Globus pallidus (tissue), 1 donor: ENCODE results near the gene HEYL.

Experiments used
- DNase-seq: peaks from one replicate; pipeline ENCODE4 v3.0.0-alpha.2; 2015; ENCODE audit warnings: low spot score

The HEYL gene

DNA sequence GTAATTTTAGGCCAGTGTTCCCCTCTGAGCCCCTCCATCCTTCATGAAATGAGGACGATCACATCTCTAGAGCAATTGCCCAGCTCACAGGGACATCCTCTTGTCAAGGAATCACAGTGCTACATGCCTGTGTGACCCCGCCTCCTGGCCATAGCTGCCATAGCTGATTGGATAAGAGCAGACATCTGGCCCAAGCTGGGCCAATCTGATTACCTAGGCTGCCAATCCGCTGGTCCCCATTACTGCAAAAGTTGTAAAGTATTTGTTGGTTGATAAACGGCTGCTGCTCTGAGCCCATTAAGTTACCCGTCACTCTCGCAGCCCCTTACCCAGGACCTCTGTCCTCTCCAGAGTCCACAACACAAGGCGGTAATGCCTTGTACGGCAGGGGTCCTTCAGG, 24.1 kb upstream of the HEYL start:
- no peak for DNase-seq

DNA sequence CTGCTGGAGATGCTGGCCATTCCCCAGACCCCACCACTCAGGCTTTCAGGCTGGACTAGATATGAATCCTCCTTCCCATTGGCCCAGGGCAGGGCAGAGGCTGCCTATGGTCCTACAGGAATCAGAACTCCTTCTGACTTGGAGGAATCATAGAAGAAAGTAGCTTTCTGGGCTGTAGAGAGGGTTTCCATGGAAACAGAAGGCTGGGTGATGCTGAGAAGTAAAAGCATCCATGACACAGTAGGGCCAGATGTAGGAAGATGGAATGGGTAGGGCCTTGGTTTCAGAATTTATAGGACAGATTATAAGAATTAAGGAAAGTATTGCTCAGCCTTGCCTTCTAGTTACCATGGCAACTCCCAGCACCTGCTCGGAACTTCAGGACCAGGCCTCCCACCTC, 23.4 kb upstream of the HEYL start:
- no peak for DNase-seq

DNA sequence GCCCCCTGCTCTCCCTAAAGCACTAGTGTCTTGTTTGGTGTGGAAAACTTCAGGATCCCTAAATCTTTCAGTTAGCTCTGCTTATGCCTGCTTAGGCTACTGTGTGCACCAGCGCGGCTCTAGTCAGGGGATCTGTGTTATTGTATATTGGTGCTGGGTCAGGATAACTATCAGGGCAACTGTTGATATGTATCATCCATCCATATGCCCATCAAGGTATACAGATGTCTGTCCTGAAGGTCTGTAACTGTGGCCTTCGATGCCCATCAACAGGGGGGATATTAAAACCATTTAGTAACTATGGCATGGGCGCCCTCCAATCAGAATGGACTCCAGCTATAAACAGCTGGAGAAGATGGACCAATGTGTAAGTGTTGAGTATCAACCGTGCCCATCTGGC, 20.1 kb upstream of the HEYL start:
- DNase-seq, result no peak

DNA sequence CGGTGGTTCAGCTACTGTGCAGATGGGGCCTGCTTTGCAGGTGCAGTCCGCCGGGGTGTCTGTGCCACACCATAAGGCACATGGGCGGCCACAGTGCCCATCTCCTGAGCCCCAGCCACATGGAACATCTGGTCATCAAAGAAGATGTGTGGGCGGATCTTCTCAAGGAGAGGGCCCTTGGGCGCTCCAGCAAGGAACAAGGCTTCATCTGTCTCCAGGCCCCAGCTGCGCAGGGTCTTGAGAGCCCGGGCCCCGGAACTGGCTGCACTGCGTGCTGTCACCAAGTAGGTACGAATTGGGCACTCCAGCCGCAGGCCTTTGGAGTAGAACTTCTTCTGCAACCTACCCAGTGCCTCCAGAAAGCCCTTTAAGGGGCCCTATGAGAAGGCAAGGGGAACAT, 19.7 kb upstream of the HEYL start:
- DNase-seq, result no peak

DNA sequence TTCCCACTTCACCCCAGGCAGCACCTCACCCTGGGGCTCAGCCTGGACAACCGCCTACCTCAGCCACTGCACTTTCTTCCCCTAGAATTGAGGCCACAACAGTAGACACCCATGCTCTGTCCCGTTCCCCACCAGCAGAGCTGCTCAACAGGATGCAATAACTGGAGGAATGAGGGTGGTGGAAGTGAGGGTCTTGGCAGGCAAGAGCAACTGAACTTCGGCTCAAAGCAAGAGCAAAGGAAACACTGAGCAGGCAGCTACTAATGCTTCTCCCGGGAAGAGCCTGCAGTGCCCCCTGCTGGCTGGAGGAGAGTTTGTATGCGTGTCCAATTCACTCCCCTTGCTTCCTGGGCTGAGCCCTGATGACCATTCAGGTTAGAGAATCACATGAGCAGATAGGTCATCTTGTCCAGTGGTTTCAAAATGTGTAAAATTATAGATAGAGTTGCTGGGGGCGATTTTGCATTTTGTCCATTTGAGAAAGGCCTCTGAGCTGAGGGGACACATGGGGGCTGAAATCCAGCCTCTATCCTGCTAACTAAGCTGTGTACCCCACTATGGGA, 18.6 kb upstream of the HEYL start:
- DNase-seq, result peak; percentile 49

DNA sequence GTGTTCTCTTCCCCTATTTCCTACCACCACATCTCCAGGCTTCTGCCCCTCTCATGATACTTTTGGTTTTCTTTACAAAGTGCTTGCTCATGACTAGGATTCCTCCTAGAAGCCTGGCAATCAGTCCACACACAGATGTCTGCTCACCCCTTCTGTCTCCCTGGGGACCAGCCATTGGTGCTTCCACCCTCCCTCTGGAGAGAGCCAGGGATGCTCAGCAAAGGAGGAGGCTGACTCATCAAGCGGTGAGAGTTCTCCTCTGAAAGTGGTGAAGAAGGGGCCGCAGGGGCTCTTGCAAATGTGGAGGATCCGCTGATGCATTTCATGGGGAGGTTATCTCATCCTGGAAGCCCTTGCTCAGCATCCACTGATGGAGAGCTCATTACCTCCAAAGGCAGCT, 18.0 kb upstream of the HEYL start:
- no peak for DNase-seq

DNA sequence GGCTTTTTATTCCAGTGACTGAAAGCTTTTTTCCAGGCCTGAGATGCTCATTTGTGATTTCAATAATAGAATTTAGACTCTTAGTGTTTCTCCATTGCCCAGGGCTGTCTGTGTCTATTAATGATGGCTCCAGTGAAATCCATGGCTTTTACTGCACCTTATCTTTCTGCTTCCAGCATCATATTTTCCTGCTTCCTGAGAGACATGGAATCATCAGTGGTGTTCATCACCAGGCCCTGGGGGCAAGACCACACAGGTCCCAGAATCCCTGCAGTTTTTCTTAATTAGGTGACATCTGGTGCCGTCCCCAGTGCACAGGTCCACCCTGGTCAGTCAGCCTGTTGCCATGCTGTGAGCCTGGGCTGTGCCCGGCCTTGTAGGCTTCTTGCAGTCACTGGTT, 16.9 kb upstream of the HEYL start:
- no peak for DNase-seq

DNA sequence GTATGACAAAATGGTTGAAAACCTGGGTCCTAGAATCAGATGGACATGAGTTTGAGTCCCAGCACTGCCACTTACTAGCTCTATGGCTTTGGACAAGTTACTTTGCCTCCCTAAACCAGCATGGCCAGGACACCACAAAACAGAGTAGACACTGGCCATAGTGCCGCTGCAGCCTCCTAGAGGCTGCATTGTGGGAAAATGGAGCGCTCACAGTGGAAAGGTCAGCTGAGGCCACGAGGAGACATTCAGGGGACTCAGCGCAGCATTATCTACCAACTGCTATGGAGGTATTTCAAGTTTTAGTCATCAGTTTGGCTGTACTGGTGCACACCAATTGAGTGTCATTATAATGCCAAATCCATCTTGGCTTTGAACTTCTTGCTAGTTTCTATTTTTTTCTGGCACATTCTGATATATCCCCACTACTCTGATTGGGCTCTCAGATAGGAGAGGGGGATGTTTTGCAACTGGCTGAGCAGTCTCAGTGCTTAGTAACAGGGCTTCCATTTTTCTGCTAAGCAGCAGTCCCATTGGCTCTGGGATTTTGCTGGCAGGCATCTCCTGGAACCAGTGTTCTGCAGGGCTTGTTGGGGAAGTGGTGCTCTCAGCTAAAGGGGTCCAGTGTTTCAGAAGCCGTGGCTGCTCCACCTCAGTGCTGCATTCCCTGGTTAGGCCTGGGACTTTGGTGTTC, 16.3 kb upstream of the HEYL start:
- no peak for DNase-seq

DNA sequence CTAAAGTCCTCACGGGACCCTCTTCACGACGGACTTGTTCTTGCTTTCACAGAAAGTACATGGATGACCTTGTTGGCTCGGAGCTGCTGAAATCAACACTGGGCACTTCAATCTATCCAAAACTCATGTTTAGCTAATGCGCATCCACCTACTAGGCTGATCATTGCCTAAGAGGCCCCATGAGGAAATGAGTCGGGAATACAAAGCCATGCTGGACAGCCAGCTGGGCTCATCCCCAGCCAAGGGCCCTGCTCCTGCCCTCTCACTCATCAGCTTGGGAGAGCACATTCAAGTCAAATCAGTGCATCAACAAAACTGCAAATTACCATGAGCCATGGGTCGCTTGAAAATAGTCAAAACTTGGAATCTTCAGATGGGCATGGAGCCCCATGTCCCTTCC, 14.8 kb upstream of the HEYL start:
- DNase-seq, result no peak

DNA sequence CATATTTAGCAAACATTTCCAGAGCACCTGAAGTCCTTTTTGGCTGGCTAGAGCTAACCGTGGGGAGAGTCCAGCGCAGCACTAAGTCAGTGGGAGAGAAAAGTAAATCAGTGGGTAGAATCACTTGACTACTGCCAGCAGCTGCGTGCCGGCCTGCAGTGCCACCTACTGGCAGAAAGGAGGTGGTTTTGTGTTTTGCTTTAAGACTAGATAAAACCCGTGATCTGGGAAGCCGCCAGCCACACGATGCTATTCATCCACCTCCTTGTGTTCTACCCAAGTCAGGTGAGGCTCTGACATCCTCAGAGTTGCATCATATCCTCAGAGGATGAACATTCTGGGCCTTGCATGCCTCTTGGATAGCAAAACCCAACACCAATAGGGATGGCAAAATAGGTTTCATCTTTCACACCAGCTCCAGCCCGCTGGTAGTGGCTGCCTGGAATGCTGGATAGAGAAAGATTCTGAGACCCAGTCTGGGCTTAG, 14.1 kb upstream of the HEYL start:
- DNase-seq, result peak; percentile 77

DNA sequence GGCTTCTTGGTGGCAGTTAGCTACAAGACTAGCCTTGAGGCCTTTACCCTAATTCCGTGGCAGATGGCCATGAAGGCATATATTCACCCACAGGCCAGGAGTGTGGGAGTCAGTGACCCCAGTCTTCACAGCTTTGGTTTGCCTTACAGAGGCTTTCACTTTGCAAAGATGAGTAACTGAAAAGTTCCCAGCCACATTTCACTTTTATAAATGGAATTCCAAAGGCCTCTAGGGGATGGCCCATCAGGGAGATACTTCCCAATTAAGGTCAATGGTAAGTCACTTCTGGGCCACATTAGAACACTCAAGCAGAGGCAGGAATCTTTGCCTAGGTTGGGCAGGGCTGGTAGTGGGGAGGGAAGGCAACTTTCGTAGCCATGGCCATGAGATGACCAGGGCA, 13.1 kb upstream of the HEYL start:
- no peak for DNase-seq

DNA sequence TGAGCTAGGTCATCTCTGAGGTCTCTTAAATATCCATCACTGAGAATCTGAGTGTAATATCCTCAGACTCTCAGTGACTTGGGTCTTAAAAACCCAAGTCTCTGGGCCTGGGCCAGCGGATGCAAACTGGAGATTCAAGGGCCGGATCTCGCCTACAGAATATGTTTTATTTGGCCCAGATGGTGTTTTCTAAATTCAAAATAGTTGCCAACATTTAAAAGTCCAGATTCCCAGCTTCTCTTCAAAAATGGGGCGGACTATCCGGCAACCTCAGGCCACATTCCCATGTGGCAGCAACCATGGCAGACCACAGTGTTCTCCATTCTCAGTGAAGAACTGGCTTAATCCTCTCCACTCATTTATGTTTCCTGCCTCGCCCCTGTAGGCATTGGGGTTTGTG, 12.7 kb upstream of the HEYL start:
- DNase-seq, result no peak

DNA sequence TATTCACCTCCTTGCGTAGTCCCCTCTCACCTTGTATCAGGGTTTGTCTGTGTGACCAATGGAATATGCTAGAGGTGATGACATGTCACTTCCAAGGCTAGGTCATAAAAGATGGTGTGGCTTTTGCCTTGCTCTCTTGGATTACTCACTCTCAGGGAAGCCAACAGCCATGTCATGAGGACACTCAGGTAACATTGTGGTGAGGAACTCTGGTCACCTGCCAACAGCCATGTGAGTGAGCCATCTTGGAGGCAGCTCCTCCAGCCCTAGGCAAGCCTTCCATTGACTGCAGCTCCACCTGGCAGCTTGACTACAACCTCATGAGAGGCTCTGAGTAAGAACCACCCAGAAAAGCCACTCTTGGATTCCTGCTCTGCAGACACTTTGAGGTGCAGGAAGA, 11.0 kb upstream of the HEYL start:
- no peak for DNase-seq

DNA sequence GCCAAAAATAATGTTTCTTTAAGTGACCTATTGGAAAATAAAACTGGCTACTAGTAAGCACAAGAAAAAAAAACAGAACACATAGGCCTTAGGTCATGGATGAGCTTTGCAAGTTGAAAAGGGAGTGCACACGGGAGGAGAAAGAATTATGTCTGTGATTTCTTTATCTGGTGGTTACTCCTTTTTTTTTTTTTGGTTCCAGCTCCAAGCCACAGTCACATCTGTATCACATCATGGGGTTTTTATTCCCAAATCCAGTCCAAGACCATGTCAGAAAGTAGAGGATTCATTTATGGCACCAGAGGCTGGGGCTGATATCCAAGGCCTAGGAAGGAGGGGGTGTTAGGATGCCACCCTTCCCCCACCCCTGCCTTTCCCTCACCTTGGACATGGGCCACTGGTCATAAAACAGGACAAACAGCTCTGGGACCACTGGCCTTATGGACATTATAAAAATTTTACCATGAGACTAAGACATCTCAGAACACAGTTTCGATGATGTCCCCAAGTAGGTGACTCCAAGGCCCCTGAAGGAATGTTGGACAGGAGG, 10.3 kb upstream of the HEYL start:
- DNase-seq, result no peak

DNA sequence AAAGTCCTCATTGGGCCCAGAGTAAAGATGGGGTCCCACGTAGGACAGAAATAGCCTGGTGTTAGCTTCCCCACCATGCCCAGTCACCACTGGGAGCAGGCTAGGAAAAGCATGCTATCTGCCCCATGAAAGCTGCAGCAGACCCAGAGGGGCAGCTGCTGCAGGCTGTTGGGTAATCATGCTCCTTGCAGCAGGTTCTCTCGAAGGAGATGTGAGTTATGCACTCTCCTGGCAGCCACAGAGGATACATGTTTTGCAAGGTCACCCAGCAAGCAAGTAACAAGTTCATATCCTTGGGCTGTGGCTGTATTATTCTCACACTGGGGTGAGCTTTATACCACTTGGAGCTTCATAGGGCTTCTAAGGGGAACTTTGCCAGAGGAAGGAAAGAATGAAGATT, 9.1 kb upstream of the HEYL start:
- DNase-seq, result no peak

DNA sequence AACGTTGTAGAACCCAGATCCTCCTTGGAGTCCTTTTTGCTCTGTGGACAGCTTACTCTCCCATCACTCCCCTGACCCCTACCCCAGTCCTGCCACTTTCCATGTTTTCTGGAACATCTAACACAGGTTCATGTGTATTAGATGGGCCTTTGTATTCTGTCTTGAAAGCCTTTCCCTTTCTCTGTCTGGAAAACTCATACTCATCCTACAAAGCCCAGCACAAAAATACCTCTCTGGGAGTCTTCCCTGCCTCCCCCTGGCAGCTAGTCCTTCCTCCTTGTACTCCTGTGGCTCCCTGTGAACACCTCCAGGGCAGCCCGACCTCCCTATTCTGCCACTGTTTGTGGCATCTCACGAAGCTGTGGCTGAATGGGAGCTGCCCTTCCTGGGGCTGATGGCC, 7.8 kb upstream of the HEYL start:
- DNase-seq, result no peak

DNA sequence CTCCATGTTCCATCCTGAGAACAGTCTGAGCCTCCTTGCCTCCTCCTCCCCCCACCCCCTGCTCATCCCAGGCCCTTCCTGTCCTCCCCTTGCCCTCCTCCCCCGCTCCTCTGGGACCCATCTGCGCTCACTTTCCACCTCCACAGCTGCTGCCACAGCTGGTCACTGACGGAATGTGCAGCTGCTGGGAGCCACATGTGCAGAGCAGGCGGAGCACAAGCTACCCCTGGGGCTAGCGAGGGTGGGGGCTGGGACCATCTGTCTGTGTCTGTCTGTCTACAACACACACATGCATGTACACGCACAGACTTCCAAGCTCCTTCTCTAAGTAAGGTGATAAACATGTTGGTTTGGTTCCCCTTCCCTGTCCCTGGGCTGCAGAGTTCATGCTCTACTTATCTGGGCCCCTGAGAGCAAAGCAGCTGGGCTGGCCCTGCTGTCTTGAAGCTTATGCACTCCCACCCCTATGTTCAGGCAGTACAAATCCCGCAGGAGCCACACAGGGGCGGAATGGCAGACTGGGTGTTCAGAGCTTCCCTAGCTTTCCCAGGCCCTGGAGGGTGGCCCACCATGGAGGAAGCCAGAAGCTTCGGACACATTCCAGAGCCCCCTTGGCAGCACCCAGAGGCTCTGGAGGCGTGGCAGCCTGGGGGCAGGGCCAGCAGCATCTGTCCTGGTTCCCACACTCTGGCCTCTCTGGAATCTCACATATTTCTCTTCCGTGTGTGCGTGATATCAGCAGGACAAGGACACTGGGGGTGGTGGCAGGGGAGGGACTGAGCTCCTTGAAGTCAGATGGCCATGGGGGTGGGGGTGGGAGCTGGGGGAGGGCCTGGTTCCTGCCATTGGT, 7.0 kb upstream of the HEYL start:
- DNase-seq, result no peak

DNA sequence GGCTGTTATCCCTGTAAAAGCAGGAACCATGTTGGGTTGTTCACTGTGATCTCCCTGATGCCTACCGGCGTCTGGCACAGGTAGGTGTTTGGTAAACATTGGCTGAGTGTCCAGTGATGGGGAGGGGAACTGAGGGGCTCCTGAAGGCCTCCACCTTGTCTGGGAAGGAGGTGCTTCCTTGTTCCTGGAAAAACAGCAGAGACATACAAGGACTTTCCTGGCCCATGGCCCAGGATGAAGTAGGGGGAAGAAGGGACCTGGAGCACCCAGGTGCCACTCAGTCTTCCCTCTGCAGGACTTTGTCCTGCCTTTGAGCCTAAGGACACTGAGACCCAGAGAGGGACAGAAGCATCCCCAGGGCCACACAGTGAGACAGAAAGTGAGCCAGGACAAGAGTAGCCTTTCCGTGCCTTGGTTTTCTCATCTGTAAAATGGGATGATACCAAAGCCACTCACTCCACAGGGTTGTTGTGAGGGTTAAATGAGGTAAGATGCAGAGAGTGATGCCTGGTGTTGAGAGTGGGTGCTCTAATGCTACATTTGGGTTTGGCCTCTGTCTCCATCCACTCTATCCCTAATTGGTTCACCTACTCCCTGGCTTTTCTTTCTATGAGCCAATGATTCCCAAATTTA, 6.1 kb upstream of the HEYL start:
- DNase-seq, result no peak

DNA sequence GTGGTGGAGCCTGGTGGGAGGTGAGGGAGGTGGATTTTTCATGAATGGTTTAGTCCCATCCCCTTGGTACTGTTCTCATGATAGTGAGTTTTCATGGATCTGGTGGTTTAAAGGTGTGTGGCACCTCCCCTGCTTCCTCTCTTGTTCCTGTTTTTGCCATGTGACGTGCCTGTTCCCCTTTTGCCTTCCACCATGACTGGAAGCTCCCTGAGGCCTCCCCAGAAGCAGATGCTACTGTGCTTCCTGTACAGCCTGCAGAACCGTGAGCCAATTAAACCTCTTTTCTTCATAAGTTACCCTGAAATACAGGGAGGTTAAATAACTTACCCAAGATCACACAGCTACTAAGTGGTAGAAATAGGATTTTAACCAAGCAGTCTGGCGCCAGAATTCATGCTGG, 4.3 kb upstream of the HEYL start:
- DNase-seq, result no peak

DNA sequence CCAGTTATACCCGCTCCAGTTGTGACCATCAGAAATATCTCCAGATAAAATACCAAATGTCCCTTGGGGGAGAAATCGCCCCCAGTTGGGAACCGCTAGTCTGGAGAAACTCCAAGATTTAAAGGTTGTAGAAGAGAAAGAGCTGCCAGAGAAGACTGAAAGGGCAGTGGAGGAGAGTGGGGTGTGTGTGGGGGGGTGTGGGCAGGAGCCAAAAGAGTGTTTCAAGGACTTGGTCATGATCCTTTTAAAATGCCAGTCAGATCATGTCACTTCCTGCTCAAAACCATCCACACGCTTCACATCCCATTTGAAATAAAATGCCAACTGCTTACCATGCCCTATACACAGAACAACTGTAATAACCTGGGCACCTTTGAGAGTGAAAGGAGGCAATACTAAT, 3.4 kb upstream of the HEYL start:
- DNase-seq, result no peak

DNA sequence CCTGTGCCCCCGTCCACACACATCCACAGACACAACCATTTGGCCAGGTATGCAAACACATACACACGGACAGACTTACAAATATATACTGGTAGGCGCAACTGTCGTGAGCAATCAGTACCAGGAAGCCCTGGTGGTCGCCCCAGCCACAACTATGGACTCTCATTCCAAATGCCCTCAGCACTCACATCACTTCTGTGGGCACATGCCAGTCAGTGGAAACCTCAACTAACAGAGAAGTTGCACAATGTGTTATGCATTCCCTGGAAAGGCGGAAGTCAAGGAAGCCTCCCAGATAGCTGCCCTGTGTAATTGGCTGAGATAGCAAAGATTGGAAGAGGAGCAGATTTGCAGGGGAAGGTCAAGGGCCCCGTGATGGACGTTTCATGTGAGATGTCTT, 1.4 kb upstream of the HEYL start:
- no peak for DNase-seq

DNA sequence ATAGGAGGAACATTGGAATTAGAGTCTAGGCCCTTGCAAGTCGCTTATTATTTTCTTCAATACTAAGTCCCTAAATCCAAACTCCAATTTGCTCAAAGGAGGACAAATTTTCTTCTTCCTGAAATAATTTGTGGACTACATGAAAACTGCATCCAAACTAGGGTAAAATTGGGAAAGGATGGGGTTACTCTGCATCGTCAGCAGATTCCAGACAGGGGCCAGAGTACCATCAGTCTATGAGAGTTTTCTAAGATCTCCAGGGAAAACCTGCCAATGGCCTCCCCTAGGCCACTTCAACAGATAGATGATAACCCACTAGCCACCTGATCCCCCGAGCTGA, 508 bp downstream of the HEYL start:
- no peak for DNase-seq

DNA sequence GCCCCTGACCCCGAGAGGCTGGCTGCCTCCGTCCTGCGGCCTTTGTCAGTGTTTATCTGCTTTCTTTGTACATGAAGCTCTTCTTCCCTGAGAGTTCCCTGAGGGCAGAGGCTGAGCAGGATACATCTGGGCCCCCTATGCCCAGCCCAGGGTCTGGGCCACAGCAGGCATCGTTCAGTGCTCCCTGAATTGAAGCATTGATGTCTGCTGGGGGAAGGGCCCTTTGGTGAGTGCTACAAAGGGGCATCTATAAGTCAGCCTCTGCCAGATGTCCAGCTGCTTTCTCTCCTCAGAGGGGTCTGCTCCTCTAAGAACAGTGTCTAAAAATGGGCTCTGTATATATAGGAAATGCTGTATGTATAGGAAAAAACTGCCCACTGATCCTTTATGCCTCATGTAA, 2.1 kb downstream of the HEYL start:
- DNase-seq, result no peak
